Measurements from ENCODE around the gene THOC5. TPM values are rescaled to one million over a fixed set of nuclear protein-coding genes. Genes with fewer than 3 reads are reported as not detected.
"Not testable (repeated sequence)": the region's sequence is repeated elsewhere in the genome, so short reads cannot be mapped to it uniquely, and the experiment has no call there.

THOC5 gene
- polyA plus RNA-seq (ENCODE audit: insufficient read length in 3 of 3) = 10 to 100 TPM; 20.8 to 35.0 (median 26.9) TPM

DNA sequence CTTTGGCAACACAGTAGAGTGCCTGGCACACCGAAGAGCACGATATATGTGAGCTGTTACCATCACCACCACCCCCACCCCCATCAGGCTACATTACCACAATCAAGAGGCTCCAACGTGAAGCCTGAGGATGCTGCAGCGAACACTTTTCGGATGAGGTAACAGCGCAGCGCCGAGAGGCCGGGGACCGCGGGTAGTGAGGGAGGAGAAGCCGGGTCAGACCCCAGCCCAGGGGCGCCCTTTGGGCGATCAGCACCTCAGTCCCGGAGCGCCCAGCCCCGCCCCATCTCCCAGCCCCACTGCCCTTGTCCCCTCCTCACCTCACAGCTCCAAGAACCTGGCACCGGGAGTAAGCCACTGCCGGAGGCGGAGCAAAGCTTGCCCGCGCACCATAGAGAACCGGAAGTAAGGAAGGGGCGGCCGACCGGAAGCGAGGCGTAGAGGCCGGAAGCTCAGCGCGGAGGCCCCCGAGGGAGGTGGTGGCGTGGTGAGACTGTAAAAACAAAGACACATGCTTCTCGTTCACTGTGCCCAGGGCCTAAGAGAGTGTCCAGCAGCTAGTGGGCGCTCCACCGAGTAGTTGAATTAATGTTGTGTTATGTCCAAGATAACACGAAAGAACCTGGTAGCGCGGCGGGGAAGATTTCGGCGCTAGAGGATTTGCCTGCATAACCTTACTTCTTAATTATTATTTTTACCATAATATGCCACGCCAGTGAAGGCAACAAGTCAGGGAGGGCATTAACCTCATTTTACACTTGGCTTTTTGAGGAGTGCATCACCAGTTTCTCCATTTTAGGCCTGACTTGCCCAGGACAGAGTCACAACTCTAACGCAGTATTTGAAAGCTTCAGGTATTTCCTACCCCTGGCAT is at the start of gene THOC5:
Gene THOC5, minus strand, starts transcription at position 407 of the 874 bp plus-strand sequence. CDS start 4,610 bp downstream, outside the sequence.
- peak; percentile 79 to 90 (median 88) for DNase-seq (ENCODE audit: low read depth in 3 of 3, low spot score in 2 of 3)

DNA sequence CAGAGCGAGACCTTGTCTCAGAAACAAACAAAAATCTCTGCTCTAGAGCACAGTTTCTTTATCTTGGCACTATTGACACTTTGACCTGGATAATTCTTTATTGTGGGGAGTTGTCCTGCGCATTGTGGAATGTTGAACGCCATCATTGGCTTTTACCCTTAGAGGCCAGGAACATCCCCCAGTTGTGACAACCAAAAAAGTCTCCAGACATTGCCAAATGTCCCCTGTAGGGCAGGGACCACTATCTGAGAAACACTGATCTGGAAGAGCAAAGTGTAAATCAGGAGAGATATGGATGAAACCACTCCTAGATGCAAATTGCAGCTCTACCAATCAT is 45.1 kb upstream of the THOC5 start:
- DNase-seq (ENCODE audit: low read depth in 3 of 3, low spot score in 2 of 3) = no peak

DNA sequence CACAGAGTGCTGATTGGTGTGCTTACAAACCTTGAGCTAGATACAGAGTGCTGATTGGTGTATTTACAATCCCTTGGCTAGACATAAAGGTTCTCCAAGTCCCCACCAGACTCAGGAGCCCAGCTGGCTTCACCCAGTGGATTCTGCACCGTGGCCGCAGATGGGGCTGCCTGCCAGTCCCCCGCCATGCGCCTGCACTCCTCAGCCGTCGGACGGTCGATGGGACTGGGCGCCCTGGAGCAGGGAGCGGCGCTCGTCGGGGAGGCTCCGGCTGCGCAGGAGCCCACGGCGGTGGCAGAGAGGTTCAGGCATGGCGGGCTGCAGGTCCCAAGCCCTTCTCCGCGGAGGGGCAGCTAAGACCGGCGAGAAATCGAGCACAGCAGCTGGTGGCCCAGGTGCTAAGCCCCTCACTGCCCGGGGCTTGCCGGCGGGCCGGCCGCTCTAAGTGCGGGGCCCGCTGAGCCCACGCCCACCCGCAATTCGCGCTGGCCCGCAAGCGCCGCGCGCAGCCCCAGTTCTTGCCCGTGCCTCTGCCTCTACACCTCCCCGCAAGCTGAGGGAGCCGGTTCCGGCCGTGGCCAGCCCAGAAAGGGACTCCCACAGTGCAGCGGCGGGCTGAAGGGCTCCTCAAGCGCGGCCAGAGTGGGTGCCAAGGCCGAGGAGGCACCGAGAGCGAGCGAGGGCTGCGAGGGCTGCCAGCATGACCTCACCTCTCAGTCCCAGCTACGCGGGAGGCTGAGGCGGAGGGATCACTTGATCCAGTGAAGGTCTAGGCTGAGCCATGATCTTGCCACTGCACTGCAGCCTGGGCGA is 44.5 kb upstream of the THOC5 start:
- not testable (repeated sequence) for DNase-seq (ENCODE audit: low read depth in 3 of 3, low spot score in 2 of 3)

DNA sequence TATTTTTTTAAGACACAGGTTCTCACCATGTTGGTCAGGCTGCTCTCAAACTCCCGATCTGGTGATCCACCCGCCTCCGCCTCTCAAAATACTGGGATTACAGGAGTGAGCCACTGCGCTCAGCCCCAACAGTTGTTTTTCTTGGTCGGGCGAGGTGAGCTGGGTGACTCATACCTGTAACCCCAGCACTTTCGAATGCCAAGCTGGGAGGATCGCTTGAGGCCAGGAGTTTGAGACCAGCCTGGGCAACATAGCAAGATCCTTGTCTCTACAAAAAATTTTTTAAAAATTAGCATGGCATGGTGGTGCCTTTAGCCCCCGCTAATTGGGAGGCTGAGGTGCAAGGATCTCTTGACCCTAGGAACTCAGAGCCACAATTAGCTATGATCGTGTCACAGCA is 42.9 kb upstream of the THOC5 start:
- no peak for DNase-seq (ENCODE audit: low read depth in 3 of 3, low spot score in 2 of 3)

DNA sequence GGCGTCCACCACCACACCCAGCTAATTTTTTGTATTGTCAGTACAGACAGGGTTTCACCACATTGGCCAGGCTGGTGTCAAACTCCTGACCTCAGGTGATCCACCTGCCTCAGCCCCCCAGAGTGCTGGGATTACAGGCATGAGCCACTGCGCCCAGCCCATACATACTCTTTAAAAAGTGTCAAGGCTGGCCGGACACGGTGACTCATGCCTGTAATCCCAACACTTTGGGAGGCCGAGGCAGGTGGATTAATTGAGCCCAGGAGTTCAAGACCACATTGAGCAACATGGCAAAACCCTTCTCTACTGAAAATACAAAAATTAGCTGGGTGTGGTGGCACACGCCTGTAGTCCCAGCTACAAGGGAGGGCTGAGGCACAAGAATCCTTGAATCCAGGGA is 40.9 kb upstream of the THOC5 start:
- DNase-seq (ENCODE audit: low read depth in 3 of 3, low spot score in 2 of 3) = not testable (repeated sequence)

DNA sequence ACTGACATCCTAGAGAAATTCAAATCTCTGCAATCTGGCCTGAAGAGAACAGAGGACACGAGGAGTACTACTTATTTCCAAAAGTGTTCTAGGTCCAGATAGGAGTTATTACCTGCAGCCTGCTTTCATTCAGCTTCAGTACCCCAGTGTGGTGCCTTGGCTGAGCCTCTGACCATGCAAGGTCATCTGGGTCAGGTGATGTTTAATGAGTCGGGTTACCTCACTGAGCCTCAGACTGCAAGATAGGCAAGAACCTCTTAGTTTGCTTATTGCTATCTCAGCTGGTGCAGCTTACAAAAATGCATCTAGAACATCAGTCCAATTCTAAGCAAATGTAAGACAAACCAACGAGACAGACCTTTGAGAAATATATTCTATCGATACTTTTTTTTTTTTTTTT is 40.4 kb upstream of the THOC5 start:
- DNase-seq (ENCODE audit: low read depth in 3 of 3, low spot score in 2 of 3) = no peak

DNA sequence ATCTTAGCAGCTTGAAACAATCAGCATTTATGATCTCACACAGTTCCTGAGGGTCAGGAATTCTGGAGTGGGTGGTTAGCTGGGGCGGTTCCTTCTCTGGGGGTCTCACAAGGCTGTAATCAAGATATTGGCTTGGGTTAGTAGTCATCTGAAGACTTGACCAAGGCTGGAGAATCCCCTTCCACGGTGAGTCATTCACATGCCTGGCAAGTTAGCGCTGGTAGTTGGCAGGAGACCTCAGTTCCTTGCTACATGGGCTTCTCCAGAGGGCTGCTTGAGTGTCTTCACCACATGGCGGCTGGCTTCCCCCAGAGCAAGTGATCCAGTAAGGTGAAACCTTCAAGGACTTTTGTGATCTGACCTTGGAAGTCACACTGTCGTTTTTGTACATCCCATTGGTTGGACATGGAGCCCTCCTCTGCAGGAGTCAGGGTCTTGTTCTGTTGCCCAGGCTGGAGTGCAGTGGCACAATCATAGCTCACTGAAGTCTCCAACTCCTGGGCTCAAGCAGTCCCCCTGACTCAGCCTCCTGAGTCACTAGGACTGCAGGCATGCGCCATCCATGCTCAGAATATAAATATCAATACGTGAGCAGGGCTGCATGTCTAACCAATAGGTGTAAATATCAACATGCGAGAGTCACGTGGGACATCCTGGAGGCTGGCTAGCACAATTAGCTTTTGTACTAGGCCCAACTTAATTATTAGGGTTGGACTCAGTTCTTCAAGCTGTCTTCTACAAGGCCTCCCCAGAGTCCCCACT is 34.6 kb upstream of the THOC5 start:
- no peak for DNase-seq (ENCODE audit: low read depth in 3 of 3, low spot score in 2 of 3)

DNA sequence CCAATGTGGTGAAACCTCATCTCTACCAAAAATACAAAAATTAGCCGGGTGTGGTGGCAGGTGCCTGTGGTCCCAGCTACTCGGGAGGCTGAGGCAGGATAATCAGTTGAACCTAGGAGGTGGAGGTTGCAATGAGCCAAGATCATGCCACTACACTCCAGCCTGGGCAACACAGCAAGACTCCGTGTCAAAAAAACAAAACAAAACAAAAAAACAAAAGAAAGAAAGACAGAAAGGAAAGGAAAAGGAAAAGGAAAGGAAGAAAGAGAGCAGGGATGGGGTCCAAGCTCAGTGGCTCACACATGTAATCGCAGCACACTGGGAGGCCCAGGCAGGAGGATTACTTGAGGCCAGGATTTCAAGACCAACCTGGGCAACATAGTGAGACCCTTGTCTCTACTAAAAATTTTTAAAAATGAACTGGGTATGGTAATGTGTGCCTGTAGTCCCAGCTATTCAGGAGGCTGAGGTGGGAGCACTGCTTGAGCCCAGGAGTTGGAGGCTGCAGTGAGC is 32.7 kb upstream of the THOC5 start:
- DNase-seq (ENCODE audit: low read depth in 3 of 3, low spot score in 2 of 3) = not testable (repeated sequence)

DNA sequence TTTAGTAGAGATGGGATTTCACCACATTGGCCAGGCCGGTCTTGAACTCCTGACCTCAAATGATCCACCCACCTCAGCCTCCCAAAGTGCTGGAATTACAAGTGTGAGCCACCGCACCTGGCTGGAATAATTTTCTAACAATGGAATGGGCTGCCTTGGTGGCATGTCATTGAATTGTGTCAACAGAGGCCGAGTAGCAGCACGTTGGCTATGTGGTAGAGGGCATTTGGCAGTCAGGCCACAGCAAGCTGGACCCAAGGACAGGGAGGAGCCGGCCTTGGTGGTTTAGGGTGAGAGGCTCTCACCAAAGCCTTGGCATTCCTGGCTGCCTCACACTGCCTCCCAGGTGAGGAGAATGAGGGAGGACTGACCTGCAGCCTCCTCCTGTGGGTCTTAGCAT is 31.4 kb upstream of the THOC5 start:
- DNase-seq (ENCODE audit: low read depth in 3 of 3, low spot score in 2 of 3) = no peak

DNA sequence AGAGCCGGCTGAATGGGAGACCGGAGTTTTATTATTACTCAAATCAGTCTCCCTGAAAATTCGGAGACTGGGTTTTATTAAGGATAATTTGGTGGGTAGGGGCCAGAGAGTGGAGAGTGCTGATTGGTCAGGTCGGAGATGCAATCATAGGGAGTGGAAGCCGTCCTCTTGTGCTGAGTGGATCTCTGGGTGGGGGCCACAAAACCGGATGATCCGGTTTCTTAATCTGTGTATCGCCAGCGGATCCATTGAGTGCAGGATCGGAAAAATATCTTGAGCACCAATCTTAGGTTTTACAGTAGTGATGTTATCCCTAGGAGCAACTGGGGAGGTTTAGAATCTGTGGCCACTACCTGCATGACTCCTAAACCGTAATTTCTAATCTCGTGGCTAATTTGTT is 28.2 kb upstream of the THOC5 start:
- no peak for DNase-seq (ENCODE audit: low read depth in 3 of 3, low spot score in 2 of 3)

DNA sequence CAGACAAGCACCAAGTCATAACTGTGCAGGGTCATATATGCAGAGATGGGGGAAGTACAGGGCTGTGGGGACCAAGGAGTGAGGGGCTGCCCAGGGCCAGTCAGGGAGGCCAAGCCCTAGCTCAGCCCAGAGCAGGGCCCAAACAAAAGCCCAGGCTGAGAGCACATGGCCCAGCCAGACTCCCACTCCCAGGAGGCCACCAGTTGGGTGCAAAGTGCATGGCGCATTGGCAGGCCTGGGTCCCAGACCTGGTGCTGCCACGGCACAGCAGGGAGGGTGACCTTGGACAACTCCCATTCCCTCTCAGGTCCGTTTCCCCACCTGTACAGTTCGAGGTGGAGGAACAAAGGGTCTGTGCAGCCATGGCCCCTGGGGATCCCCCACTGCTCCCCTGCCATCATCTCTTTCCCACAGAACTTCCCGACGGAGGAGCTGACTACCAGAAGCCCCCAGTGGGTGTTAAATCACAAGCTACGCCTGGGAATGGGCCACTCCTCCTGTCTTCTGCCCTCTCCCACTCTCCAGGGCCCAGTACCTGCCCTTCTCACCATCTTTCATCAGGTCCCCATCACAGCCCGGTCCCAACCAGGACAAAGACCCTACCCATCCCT is 26.7 kb upstream of the THOC5 start:
- no peak for DNase-seq (ENCODE audit: low read depth in 3 of 3, low spot score in 2 of 3)

DNA sequence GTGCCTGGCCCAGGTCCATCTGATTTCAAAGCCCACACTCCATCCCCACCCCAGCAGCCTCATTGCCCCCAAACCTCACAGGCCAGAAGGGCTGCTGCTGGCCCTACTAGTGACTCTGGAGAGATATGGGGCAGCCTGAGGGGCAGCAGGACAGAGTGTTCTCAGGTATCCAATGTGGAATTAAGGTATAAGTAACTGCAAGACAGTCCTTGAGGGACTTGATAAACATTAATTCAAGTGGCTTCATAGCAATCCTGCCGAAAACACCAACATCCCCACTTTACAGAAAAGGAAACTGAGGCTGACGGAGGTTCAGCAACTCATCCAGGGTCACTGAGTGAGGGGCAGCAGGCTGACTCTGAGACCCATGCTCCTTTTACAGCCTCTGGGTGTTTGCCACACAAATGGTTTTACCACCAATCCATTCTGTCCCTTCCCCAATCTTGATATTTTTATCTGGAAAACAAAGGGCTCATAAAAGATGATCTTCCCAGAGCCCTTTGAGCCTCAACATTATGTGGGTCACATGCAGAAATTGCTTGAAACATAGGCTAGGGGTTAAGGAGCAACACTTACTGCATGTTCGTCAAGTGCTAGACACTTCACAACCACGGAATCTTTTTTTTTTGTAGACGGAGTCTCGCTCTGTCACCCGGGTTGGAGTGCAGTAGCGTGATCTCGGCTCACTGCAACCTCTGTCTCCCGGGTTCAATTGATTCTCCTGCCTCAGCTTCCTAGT is 25.1 kb upstream of the THOC5 start:
- DNase-seq (ENCODE audit: low read depth in 3 of 3, low spot score in 2 of 3) = no peak

DNA sequence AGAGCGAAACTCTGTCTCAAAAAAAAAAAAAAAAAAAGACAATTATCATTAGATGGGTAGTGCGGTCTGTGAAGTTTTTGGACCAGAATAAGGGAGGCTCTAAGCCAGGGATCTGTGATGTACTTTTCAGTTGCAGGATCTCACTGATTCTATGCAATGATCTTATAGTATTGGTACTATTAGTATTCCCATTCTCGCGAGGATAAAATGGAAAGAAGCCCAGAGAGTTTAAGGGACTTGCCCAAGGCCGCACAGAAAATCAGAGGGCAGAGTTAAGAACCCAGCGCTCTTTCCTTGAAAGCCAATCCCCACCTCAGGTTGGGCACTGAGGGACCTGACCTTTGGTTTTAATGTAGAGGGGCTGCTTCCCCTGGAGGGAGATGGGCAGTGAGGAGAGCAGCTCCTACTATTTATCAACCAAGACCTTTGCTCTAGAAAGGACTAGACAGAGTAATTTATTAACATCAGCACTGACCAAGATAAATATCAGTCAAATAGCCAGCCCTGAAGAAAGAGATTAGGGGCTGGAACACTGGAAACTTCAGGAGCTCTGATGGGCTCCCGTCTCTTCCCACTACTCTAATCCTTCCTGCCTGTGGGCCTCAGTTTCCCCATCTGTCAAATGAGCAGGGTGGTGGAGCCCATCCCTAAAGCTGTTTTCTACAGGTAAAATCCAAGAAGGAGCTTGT is 21.3 kb upstream of the THOC5 start:
- DNase-seq (ENCODE audit: low read depth in 3 of 3, low spot score in 2 of 3) = no peak

DNA sequence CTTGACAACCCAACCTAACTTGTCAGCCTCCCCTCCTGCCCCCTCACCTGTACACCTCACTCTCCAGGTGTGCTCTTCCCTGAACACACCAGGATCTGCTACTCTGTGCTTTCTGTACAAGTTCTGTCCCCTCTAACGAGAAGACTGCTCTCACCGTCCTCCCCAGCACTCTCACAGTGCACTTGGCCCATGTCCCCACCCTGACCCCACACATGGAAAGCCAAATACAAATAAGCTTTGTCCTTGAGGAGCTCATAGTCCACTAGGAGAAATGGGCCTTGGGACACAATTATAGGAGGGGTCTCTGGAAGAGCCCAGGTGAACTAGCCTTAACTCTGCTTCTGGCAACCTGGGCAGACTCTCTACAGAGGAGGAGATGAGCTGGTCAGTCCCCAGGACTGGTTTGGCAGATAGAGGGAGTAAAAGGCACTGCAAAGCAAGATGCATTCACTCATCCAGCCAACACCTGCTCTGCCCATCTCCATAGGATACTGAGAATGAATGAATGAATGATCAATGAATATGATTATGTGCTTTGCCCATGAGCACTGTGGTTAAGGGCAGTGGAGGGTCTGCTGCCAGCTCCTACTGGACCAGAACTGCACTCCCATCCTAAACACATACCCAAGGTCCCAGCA is 17.5 kb upstream of the THOC5 start:
- no peak for DNase-seq (ENCODE audit: low read depth in 3 of 3, low spot score in 2 of 3)

DNA sequence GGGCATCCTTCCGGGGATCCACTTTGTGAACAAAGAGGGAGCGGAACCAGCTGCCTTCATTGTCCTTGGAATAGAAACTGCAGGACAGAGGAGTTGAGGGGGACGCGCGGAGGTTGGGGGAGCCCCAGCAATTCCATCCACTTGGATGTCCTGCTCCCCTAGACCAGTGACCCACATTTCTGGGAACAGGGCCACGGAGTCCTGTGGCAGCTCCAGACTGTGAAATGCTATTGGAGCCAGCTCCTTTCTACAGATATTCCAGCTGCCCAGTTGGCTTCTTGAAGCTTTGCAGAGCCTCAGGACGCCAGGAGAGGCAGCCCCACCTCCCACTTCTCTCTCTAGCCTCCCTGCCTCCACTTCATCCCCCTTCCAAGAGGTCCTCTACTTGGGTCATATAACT is 16.9 kb upstream of the THOC5 start:
- DNase-seq (ENCODE audit: low read depth in 3 of 3, low spot score in 2 of 3) = no peak

DNA sequence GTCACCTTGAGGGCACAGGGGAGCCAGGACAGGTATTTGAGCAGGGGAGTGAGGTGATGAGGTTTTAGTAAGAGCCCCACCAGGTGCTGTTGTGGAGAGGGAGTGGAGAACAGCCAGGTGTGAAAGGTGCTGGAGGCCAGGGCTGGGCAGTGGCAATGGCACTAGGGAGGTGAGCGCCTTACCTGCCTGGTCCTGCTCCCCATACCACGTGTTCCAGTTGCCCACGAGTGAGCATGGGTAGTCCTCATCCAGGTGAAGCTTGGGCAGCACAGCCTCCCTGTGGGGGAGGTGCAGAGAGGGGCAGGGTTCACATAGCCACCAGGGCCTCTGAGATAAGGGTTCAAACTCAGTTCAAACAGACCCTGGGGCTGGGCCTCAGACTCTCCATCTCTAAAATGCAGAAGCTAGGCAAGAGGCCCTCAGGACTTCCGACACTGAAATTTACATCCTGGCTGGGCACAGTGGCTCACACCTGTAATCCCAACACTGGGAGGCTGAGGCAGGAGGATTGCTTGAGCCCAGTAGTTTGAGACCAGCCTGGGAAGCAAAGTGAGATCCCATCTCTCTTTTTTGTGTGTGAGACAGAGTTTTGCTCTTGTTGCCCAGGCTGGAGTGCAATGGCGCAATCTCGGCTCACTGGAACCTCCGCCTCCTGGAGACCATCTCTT is 15.6 kb upstream of the THOC5 start:
- no peak for DNase-seq (ENCODE audit: low read depth in 3 of 3, low spot score in 2 of 3)

DNA sequence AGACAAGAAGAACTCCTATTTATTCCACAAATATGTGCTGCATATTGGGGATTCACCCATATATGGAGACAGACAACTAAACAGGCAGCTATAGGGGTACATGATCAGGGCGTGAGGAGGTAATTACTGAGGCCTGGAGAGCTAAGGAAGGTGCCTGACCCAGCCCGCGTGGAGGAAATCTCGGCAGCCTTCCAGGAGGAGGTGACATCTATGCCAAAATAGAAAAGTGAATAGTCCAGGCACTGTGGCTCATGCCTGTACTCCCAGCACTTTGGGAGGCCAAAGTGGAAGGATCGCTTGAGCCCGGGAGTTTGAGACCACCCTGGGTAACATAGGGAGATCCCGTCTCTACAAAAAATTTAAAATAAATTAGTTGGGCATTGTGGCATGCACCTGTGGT is 13.8 kb upstream of the THOC5 start:
- DNase-seq (ENCODE audit: low read depth in 3 of 3, low spot score in 2 of 3) = no peak

DNA sequence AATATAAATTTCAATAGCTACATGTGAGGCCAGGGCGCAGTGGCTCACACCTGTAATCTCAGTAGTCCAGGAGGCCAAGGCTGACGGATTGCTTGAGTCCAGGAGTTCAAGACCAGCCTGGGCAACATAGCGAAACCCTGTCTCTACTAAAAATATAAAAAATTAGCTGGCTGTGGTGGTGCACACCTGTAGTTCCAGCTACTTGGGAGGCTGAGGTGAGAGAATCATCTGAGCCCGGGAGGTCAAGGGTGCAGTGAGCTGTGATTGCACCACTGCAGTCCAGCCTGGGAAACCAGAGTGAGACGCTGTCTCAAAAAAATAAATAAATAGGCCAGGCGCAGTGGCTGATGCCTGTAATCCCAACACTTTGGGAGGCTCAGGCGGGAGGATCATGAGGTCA is 13.0 kb upstream of the THOC5 start:
- not testable (repeated sequence) for DNase-seq (ENCODE audit: low read depth in 3 of 3, low spot score in 2 of 3)

All from right renal cortex interstitium (tissue), 3 donors.